HG02759 (cell line): Measurements from ENCODE around the gene WBP2.

Source experiments
- ATAC-seq: cut with Tn5 transposase; IDR thresholded peaks from one replicate; pipeline ENCODE4 v1.9.1; 2021; ENCODE audit warnings: mild to moderate bottlenecking, moderate library complexity; ENCODE audit not compliant: unreplicated experiment

The WBP2 gene

DNA sequence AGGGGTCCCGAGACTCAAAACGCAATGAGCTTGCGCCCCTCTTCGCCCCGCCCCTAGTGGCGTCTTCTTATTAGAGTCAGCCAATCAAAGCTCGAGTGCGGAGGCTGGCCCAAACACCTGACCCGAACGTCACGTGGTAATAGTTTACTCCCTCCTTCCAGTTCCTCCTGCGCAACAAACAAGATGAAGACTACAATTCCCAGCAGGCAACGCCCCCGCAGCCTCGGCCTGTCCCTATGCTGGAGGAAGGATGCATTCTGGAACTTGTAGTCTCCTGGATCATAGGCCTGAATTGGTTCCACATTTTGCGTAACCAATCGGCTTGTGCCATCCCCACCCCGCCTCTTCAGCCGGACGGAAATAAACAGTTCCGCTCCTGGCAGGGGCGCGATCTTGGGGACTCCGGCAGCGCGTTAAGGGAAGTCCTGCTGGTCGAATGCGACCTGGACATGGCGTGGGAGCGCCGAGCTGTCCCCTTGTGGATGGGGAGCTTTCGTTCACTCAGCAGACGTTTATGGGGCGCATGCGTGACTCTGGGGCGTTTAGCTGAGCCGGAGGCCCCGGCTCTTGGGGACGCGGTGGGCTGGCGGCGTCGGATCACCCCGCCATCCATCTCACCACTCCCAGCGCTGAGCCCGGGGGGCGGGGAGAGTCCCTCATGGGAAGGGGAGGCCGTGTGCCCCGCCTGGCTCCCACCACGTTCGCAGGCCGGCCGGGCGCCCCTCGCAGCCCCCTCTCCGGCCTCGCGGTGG is at the start of gene WBP2:
Gene WBP2, minus strand, starts transcription at position 26 of the 752 bp plus-strand sequence. CDS start 38 bp downstream, outside the sequence.
- peak; percentile 83 for ATAC-seq

DNA sequence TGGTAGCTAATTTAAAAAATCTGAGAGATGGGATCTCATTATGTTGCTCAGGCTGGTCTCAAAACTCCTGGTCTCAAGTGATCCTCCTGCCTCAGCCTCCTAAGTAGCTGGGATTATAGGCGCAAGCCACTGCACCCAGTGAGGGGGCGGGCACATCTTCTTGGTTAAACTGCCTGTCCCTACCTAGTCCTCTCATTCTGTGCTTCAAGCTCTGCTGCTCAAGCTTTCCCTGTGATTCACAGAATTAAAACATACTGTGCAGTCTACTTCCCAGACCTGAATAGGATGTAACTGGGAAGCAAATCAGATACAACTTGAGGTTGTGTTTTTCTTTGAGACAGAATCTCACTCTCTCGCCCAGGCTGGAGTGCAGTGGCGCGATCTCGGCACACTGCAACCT is 47.3 kb upstream of the WBP2 start:
- no peak for ATAC-seq

DNA sequence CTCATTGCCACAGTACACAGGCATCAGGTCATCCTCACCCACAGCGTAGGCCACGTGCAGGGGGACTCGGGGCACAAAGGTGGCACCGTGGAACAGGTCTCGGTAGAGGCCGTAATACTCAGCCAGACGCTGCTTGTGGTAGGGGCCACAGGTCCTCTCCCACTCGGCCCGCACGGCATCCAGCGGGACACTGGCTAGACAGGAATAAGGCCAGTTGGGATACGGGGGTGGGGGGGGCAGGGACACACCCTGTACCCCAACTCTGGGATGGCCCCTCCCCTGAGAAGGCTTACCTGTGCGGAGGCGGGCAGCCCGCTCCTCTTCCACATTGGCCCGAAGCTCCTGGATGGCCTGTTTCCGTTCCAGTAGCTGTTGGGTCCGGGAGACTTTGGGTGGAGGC is 46.6 kb upstream of the WBP2 start:
- ATAC-seq, result no peak

DNA sequence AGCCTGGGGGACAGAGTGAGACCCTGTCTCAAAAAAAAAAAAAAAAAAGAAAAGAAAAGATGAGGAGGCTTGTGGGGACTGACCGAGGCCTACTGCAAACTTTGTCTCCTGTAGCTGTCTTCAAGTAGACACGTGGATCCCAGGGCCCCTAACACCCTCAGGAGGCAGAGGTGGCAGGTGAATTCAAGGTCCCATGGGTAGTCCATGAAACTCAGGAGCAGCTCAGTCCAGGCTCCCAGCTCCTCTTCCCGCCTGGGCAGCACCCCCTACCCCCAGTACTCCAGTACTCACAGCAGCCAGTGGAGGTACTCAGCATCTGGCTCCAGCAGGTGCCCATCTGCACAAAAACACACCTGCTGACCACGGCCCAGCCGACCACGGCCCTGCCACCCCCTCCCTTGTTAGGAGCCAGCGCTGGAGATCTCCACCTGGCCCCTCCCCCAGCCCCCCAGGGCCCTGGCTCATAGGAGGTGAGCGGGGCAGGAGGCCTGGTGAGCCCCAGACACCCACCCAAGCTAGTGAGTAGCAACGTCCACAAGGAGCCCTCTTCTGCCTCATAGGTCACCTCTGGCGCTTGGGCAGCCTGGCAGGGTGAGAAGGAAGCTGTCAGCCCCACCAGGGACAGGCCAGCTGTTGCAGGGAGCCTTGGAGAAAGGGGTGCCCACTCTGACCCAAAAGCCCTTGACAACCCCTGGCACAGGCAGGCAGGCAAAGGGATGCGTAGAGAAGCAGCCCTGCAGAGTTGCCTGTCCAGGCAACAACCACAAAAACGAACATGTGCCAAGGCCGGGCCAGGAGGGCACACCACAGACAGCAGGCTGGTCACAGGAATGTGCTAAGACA is 45.8 kb upstream of the WBP2 start:
- ATAC-seq, result no peak

DNA sequence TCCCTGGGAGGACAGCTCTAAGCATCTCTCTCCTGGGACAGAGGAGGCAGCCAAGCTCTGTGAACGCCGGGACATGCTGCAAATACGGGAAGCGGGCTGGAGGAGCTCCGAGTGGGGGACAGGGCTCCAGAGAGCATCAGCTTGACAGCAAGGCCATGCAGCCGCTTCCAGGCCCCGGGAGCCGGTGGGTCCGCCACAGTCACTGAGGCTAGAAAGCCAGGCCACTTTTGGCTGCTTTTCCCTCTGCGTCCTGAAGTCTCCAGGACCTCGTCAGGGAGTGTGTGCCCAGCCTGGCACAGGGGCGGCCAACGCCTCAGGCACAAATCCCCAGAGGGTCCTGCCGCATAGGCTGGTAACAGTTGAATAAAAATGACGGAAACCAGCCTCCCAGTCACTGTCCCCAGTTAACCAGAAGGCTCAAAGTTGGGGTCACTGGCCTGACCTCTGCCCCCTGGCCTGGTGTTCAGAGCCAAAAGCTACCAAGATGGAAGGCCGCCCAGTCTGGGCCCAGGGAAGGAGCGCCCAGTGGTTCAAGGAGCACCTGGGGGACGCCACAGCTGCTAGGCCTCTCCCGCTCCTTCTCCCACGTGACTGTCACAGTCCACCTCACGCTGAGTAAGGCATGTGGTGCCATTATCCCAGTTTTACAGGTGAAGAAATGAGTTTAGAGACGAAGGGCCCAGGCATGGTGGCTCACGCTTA is 44.8 kb upstream of the WBP2 start:
- no peak for ATAC-seq

DNA sequence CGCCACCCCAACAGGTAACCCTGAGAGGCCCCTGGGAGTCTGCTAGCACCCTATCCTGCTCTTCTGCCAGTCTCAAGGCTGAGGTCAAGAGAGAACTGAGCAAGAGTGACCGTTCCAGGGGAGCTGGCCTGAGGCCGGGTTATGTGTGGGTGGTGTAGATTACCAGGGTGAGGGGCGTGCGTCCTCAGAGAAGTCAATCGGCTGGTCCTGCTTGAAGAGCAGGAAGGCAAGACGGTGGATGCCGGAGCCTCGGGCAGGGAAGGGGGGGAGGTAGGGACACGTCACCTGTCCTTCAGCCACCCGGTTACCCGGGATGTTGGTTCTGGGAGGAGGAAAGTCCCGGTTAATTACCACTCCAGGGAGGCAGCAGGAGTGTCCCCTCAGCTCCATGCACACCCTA is 44.2 kb upstream of the WBP2 start:
- ATAC-seq, result no peak

DNA sequence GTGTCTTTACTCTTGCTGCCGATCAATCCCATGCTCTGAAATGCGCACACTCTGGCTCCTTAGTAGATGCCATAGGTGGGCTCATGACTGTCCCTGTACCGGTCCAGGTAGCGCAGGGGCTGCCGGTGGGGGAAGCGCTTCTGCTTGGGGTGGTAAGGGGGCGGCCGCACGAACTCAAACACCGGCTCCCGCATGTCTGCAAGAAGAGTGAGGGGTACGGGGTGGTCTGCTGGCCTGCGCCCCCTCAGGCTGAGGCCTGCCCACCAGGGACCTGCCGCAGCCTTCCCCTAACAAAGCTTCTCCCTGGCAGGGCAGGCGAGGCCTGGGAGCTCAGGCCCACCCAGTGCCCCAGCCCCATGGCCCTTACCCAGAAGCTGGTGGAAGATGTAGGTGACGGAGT is 43.7 kb upstream of the WBP2 start:
- ATAC-seq, result no peak

DNA sequence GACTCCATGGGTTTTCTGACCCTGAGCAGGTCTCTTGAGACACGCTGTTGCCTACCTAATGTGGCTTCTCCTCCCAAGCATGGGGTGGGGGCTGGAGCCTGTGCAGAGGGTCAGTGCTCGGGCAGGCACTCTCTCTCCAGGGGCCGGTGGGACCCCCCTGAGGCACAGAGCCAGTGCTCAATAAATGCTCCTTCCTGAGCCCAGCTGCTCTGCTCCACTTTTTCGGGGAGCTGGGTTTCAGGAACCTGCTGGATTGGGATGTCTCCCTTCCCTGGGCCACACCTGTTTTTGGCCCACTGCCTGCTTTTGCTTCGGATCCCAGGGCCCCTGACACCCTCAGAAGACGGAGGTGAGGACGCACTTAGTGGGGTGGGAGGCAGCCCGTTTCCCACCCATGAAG is 42.9 kb upstream of the WBP2 start:
- ATAC-seq, result no peak

DNA sequence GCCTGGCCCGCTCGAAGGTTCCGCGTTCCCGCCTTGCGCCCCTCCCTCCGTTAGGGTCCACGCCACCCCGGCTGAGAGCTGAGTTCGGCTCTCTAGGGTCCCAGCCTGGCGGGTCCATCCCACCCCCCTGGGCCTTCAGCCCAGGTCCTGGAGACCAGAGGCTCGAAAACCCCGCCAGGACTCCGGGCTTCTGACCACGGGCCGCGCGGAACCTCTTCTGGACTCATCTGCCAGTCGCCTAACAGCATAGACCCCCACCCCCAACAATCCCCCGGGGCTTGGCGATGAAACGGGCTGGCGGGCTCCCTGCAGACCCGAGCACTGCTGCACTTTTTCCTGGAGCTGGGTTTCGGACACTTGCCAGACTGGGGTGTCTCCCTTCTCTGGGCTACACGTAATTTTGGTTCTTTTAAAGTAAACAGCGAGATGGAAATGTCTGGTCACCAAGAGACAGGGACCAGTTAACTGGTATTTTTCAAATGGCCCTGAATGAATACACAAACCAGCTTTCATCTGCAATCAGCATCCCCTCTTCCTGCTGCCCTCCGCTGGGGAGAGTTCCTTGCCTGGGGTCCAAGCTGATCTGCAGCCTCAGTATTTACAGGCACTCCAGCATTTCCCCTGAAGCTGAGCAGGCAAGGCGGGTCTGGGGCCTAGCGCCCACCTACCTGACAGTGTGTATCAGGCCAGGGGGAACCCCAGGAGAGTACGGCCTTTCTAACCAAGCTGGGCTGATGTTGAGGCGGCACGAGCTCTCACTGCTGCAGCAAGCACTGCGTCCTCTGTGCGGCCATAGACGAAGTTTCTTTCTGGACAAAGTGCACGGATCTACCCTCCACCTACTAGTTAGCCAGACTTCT is 42.3 kb upstream of the WBP2 start:
- no peak for ATAC-seq

DNA sequence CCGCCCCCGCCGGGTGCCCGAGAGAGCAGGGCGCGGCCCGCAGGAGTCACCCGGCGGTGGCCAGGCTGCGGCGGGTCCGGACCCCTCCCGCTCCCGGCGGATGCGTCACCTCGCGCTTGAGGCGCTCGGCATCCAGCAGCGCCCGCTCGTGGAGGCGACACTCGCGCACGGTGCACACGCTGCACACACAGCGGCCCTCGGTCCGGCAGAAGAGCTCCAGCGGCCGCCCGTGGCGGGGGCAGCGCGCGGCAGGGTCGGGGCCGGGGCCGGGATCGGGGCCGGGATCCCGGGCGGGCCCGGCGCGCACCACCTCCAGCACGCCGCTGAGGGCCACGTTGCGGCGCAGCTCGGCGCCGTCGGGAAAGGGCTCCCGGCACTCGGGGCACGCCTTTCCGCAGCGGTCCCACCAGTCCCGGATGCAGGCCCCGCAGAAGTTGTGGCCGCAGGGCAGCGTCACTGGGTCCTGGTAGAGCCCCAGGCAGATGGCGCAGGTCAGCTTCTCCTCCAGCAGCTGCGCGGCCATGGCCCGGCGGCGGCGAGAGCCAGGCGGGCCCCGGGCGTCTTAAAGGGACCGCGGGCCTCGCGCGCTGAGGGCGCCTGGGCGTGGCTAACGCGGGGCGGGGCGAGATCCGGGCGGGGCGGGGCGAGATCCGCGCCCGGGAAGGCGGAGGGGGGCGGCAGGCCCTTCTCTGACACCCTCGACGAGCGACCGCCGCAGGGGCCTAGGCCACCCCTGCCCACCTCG is 41.5 kb upstream of the WBP2 start, which contains the start of gene TRIM65:
Gene TRIM65, minus strand, starts transcription at position 537 of the 745 bp plus-strand sequence. Its CDS starts 14 bp downstream, at position 523.
- ATAC-seq, result peak; percentile 70

DNA sequence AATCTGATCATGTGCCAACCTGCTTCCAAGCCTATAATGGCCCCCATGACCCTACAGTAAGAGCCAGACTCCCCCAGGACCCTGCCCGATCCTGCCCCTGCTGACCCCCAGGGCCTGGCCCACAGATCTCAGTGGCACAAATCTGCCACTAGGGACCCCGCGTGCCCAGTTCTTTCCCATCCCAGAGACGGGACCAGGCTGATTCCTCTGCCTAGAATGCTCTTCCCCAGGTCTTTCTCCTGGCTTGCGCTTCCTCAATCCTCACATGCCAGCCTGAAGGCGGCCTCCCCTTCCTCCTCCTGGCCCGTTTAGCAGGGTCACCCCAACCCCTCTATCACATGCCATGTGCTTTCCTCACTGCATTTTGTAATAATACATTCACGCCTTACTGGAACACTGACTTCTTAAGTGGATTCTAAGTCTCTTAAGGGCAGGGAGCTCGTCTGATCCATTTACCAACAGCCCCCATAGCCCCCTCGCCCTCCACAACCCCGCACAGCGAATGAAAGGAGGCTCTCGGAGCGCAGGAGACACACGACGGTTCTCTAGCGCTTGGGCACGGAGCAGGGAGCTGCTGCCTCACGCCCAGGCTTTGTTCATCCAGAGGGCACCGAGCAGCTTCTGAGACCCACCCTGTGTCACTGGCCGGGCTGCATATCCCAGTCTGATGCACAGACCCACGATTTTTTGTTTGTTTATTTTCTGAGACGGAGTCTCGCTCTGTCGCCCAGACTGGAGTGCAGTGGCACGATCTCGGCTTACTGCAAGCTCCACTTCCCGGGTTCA is 40.4 kb upstream of the WBP2 start:
- no peak for ATAC-seq

DNA sequence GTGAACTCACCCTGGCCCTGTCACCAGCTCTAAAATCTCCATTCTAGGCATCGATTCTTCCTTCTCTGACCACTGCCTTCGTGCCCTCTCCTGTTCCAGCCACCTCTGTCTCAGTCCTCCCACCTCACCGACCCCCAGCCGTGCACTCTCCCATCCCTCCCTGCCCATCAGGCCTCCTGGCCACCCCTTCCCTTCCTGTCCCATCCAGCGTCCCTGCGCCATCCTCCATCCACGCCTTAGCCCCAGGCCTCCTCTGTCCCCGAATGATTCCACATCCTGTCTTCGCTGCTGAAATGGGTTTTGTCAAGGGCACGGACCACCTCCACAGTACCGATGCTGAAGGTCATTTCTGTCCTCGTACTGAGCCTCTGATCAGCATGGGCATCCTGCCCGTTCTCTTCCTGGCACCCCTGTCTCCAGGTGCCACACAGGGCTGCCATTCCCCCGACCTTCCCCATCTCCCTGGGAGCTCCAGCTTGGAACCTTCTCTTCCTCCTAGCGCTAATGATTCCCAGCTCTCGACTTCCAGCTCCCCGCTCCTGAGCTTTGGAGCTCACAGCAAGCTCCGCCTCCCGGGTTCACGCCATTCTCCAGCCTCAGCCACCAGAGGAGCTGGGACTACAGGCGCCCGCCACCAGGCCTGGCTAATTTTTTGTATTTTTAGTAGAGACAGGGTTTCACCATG is 39.1 kb upstream of the WBP2 start:
- no peak for ATAC-seq

DNA sequence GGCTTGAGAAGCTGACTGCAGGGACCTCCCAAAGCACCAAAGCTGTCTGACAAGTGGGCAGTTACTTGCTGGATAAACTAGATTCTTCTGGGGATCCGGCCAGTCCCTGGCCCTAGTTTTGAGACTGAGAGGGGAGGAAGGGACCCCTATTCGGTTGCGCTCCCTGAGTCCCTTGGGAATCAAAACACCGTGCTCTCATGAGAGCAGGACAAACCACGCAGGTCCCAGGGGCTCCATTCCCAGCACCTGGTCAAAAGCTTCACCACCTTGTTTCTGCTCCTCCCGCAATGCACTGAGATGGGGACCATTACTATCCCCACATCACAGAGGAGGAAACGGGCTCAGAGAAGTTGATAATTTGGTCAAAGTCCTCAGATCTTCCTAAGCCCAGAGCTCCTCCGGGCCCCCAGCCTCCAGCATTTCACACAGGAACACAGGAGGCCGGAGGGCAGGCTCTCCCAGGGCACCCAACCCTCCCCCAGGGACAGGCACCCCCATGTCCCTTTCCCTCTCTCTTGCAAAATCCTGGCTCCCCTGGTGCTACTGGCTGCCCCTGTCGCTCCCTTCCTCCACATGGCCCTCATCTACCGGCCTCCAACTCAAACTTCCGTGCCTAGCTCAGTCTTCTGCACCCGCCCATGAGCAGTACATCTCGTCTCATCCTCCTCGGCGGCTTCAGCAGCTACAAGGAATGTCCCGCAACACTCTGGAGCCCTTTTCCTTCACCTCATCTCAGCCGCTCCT is 38.3 kb upstream of the WBP2 start:
- no peak for ATAC-seq

DNA sequence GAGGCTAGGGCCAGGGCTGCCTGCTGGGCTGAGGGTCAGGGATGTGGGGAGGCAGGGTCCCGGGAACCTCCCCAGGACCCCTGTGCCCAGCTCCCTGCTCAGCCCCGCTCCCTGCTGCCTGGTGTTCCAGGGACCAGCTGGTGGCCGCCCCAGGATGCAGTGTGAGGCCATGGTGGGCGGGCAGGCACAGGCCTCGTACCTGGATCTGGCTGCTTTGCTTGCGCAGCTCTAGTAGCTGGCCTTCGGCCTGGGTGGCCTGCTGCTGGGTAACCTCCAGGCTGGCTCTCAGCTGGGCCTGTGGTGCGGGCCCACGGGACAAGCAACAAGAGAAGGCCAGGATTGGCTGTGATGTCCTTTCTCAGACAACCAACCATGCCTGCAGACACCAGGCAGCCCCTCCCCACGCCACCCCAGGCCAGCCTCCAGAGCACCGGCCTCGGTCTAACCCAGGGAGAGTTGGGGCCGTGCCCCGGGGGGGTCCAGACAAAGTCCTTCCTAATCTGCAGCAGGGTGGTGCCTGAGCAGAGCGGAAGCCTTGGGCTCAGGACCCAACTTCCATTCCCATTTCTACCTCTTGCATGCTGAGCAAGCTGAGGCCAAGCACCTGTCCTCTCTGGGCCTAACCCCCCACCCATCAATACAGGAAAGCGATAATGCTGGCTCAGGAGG is 37.6 kb upstream of the WBP2 start:
- no peak for ATAC-seq

DNA sequence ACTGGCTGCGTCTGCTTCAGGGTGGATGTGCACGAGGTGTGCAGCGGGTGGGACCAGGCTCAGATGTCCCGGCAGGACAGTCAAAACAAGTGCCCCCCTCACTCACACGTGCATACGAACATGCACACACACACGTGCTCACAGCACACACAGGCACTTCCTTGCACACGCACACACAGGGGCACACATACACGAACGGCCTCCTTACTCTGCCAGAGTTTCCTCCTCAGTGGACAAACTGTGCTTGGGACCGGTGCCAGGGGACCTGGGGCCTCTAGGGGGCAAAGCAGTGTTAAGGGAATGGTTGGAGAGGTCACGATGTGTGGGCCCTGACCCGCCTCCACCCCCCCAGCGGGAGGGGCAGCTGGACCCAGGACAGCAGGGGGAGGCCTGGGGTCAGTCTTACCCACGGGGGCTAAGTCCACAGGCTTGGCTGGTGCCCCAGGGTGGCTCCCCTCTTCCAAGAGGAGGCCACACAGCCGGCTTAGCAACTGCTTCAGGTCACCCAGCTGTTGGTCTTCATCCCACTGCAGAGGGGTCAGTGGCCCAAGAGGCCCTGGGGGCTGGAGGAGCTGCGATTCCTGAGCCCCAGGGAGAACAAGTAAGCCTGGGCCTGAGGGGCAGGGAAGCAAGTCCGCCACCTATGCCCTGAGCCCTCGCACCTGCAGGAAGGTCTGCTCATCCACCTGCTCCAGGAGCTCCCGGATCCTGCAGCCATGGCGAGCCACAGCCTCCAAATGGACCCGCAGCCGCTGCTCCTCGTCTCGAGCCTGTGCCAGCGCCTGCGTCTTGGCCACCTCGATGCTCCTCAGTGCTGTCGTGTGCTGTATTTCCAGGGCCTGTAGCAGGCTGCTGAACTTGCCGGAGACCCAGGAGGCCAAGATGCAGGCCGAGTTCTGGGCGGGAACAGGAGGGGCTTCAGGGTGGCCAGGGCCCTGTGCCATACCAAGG is 36.7 kb upstream of the WBP2 start:
- ATAC-seq, result no peak

DNA sequence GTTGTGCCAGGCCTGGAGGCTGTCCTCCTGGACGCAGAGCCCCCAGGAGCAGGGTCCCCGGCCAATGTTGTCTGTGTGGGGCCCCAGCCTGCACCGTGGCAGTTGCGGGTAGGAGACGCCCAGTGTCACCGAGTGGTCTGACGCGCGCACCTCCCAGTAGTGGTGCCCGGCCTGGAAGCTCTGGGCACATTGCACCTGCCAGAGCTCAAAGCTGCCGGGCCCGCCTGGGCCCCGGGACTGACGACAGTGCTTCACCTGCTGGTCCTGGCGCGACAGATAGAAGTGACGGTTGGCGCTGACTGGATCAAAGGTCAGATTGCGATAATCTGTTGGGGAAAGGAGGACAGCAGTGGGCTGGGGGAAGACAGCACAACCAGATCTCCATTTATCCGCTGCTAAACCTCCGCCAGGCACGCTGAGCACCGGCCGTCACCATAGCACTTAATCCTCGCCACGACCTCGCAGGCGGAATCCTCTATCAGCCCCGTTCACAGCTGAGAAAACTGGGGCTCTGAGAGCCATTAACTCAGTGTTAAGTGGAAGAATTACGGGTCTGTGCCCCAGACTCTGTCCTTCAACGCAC is 36.0 kb upstream of the WBP2 start:
- ATAC-seq, result no peak
